Nephron (organoid): Measurements from ENCODE around the gene GLP1R.

Experiments
- H3K27ac Mint-ChIP-seq, 3 experiments: 2 replicates each; pipeline ENCODE4 v1.8.0; 2020; ENCODE audit warnings: mixed read lengths in 3 of 3, mild to moderate bottlenecking in 2 of 3, moderate library complexity in 1 of 3
- H3K27me3 Mint-ChIP-seq: 2 replicates; pipeline ENCODE4 v1.8.0; 2021; ENCODE audit warnings: low read depth, mild to moderate bottlenecking, moderate library complexity, mixed read lengths
- H3K36me3 Mint-ChIP-seq: 2 replicates; pipeline ENCODE4 v1.8.0; 2020; ENCODE audit warnings: low read depth, mixed read lengths
- H3K4me1 Mint-ChIP-seq: 2 replicates; pipeline ENCODE4 v1.8.0; 2020; ENCODE audit warnings: mixed read lengths
- H3K4me3 Mint-ChIP-seq, 3 experiments: 2 replicates each; pipeline ENCODE4 v1.8.0; 2020; ENCODE audit warnings: mild to moderate bottlenecking in 3 of 3, mixed read lengths in 3 of 3, moderate library complexity in 2 of 3
- H3K9me3 Mint-ChIP-seq: 2 replicates; pipeline ENCODE4 v1.8.0; 2020; ENCODE audit warnings: mixed read lengths
- TF ChIP-seq, protein P1 (sequence below), 3 experiments: fragments of 200-600 bp; sonication (generic); IDR thresholded peaks; one replicate each; pipeline ENCODE4 v1.5.0; 2021; ENCODE audit warnings: antibody characterized with exemption in 3 of 3; ENCODE audit not compliant: unreplicated experiment in 3 of 3

Gene GLP1R

DNA sequence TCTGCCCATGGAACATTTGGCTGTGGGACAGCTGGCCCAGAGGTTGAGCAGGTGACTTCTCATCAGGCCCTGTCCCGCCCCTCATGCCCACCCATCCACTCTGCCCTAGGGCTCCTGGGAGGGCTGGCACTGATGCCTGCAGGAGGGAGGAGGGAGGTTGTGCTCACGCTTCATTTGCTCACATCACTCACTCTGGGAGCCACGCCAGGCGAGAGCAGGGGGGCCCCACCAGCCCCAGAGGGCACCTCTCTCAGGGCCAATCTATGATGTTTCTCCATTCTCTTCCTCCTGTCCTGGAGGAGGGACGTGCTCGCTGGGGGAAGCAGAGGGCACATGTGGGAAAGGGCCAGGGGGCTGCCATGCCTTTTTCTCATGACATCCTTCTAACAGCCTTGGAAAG, 10.9 kb upstream of the GLP1R start:
- no peaks in the 10 kb centered on the region for H3K9me3 Mint-ChIP-seq
- no peaks in the 10 kb centered on the region for H3K4me1 Mint-ChIP-seq
- H3K36me3 Mint-ChIP-seq: no peaks in the 10 kb centered on the region
- no peak overlapping the region for H3K27ac Mint-ChIP-seq
- TF ChIP-seq, protein P1, sequence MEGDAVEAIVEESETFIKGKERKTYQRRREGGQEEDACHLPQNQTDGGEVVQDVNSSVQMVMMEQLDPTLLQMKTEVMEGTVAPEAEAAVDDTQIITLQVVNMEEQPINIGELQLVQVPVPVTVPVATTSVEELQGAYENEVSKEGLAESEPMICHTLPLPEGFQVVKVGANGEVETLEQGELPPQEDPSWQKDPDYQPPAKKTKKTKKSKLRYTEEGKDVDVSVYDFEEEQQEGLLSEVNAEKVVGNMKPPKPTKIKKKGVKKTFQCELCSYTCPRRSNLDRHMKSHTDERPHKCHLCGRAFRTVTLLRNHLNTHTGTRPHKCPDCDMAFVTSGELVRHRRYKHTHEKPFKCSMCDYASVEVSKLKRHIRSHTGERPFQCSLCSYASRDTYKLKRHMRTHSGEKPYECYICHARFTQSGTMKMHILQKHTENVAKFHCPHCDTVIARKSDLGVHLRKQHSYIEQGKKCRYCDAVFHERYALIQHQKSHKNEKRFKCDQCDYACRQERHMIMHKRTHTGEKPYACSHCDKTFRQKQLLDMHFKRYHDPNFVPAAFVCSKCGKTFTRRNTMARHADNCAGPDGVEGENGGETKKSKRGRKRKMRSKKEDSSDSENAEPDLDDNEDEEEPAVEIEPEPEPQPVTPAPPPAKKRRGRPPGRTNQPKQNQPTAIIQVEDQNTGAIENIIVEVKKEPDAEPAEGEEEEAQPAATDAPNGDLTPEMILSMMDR (IDR thresholded peaks at IDR 0.05; ENCODE audit: unreplicated experiment in 3 of 3): no peak
- no peak overlapping the region for H3K4me3 Mint-ChIP-seq
- H3K27me3 Mint-ChIP-seq: peaks cover 94% of the 10 kb centered on the region

DNA sequence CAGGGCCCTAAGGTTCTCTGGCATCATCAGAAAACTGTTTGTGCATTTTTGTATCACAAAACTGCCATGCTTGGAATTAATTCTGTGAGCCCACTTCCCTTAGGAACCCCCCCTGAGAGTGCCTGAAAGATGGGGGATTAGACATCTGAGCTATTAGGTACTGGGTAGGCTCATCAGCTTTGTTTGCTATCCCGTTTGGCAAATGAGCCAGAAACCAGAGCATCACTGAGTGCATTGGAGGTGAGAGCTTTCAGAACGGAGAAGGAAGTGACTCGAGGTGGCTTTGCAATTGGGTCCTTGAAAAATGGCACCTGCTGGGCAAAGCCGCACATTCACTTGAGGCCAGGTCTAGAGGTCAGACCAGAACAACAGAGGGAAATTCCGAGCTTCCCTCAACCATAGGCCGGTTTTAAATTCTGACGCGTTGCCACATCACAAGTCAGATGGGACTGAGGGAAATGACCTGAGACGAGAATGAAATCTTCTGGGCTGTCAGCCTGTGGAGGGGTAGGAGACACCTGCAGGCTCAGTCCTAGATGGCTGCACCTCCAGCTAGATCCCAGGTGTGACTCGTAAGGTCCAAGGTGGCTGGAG, 8.4 kb upstream of the GLP1R start:
- H3K27me3 Mint-ChIP-seq: peaks cover 95% of the 10 kb centered on the region
- no peaks in the 10 kb centered on the region for H3K36me3 Mint-ChIP-seq
- no peak overlapping the region for H3K27ac Mint-ChIP-seq
- TF ChIP-seq, protein P1 (IDR thresholded peaks at IDR 0.05; ENCODE audit: unreplicated experiment in 3 of 3): no peak
- H3K4me3 Mint-ChIP-seq: no peak overlapping the region
- H3K4me1 Mint-ChIP-seq: no peaks in the 10 kb centered on the region
- H3K9me3 Mint-ChIP-seq: no peaks in the 10 kb centered on the region

DNA sequence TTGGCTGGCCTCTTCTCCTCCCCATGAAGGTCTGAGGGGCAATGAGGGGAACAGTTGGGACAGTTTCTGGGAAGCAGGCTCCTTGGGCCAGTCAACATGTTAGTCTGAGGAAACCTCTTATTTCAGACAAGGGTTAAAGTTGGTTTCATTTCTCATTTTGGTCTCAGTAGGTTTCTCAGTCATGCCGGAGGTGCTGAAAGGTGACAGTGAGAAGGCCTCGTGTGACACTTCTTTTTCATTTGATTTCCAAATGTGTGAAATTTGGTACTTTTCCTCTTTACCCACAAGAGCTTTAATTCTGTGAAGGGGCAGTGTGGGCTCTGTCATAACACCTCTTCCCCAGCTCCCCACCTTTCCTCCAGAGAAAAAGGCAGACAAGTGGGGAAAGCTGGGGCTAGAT, 7.5 kb upstream of the GLP1R start:
- Mint-ChIP-seq H3K4me1 (no peaks in the 10 kb centered on the region), H3K27ac (no peak overlapping the region), H3K9me3 (no peaks in the 10 kb centered on the region), H3K36me3 (no peaks in the 10 kb centered on the region), H3K4me3 (no peak overlapping the region), H3K27me3 (peaks cover 92% of the 10 kb centered on the region)
- TF ChIP-seq, protein P1 (IDR thresholded peaks at IDR 0.05; ENCODE audit: unreplicated experiment in 3 of 3): no peak

DNA sequence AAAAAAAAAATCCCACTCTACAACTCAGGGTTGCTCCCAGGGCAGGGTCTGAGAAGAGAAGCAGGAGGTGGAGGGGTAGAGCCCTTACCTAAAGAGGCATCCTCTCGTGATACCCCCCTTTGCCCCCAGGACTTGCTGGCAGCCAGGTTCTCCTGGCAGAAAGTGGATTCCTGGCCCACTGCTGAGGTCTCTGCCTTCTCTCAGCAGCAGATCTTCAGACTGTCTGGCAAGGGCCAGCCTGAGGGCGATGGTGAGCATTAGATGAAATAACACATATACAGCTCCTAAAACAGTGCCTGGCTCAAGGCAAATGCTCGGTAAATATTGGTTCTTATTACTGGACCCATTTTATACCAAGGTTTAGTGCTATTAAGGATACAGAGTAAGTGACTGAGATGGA, 4.8 kb upstream of the GLP1R start:
- H3K9me3 Mint-ChIP-seq: no peaks in the 10 kb centered on the region
- H3K4me1 Mint-ChIP-seq: no peaks in the 10 kb centered on the region
- no peaks in the 10 kb centered on the region for H3K36me3 Mint-ChIP-seq
- TF ChIP-seq, protein P1 (IDR thresholded peaks at IDR 0.05; ENCODE audit: unreplicated experiment in 3 of 3): no peak
- peaks cover 90% of the 10 kb centered on the region for H3K27me3 Mint-ChIP-seq
- no peak overlapping the region for H3K4me3 Mint-ChIP-seq
- no peak overlapping the region for H3K27ac Mint-ChIP-seq

DNA sequence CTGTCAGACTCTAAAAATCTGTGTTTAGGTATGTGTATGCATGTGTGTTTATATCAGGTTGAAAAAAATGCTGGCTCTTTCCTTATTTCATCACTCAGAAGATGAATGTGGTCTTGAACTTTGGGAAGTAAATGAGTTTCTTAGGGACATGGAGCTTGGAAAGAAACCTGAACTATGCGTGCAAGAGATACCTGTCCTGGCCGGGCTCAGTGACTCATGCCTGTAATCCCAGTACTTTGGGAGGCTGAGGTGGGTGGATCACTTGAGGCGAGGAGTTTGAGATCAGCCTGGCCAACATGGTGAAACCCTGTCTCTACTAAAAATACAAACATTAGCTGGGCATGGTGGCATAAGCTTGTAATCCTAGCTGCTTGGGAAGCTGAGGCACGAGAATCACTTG, 4.4 kb upstream of the GLP1R start:
- TF ChIP-seq, protein P1 (IDR thresholded peaks at IDR 0.05; ENCODE audit: unreplicated experiment in 3 of 3): no peak
- Mint-ChIP-seq H3K27ac (no peak overlapping the region), H3K4me3 (no peak overlapping the region), H3K4me1 (no peaks in the 10 kb centered on the region), H3K27me3 (peaks cover 89% of the 10 kb centered on the region), H3K9me3 (no peaks in the 10 kb centered on the region), H3K36me3 (no peaks in the 10 kb centered on the region)
